Spleen (tissue), 7 donors: ENCODE measurements around the gene PBX1.

Source experiments
- CTCF ChIP-seq, 11 experiments: fragments of 200-600 bp in 7 of 11; fragments of 450-650 bp in 4 of 11; sonication (generic) in 4 of 11; IDR thresholded peaks in 8 of 11; conservative IDR thresholded peaks in 3 of 11; 1 replicate in 7 of 11; 2 replicates in 4 of 11; pipeline versions ENCODE4 v1.4.0 to v1.8.0; 2016 to 2021; ENCODE audit warnings: antibody characterized with exemption in 11 of 11, inconsistent platforms in 4 of 11, mild to moderate bottlenecking in 1 of 11
- POLR2A ChIP-seq, 3 donors: fragments of 450-650 bp; IDR thresholded peaks; one replicate each; pipeline ENCODE4 v1.5.1; 2017; ENCODE audit warnings: antibody characterized with exemption in 3 of 3, mild to moderate bottlenecking in 1 of 3
- POLR2AphosphoS5 ChIP-seq, 3 donors: sonication (generic); formaldehyde crosslinking; IDR thresholded peaks; one replicate each; pipeline ENCODE4 v1.5.1; 2017; ENCODE audit warnings: antibody characterized with exemption in 3 of 3
- donor health status: DM: no; HTN: no; CAD: no; lungs with moderate emphysema.
- donor health status: DM: no; HTN: no; CAD: no.
- donor health status: DM: no; HTN: no; CAD: no.

DNA sequence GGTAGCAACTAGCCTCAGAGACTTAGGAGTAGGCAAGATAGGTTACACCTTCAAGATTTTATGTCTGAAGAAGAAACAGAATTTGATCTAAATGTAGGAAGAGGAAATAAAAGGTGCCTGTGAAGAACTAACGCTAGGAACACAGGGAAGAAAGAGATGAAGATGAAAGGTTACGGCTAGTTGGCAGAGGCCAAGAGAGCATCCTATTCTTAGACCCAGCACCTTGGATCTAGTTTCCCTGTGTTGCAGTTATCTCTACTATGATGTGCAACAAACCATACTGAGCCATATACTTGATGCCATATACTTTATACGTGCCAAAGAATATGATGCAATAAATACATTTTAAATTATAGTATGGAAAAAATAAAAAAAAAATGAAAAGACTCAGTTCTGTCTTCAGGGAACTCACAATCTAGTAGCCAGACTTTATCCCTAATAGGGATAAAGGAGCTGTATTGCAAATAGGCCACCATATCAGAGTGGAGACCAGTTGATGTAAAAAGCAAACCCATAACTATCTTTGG is 181.1 kb downstream of the PBX1 start:
- no peak for TF ChIP-seq CTCF (IDR thresholded peaks at IDR 0.05 in 8 of 11, conservative IDR thresholded peaks at IDR 0.05 in 3 of 11)
- no peak for TF ChIP-seq POLR2A (IDR thresholded peaks at IDR 0.05)
- no peak for TF ChIP-seq POLR2AphosphoS5 (IDR thresholded peaks at IDR 0.05)
